Mesenchymal stem cell (in vitro differentiated cells and primary cell): ENCODE measurements around the gene TCF12.

Experiments
- DNase-seq: peaks from one replicate; pipeline ENCODE4 v3.0.0-alpha.2; 2013
- H2AFZ ChIP-seq: one replicate; pipeline ENCODE4 v1.6.1; 2013; ENCODE audit warnings: low read depth, mild to moderate bottlenecking, control low read depth, inconsistent platforms, low read length, moderate library complexity
- H2AK5ac ChIP-seq: 2 replicates; pipeline ENCODE4 v1.6.1; 2013; ENCODE audit warnings: low read length, moderate library complexity, mild to moderate bottlenecking, inconsistent platforms; ENCODE audit not compliant: severe bottlenecking
- H2BK120ac ChIP-seq: one replicate; pipeline ENCODE4 v1.6.1; 2013; ENCODE audit warnings: low read depth, mild to moderate bottlenecking, inconsistent platforms, low read length, moderate library complexity
- H2BK12ac ChIP-seq, 2 experiments: one replicate each; pipeline ENCODE4 v1.6.1; 2013; ENCODE audit warnings: inconsistent platforms in 2 of 2, low read length in 2 of 2, mild to moderate bottlenecking in 2 of 2, moderate library complexity in 2 of 2, control low read depth in 1 of 2
- H2BK15ac ChIP-seq: one replicate; pipeline ENCODE4 v1.6.1; 2013; ENCODE audit warnings: mild to moderate bottlenecking, low read depth, inconsistent platforms; ENCODE audit not compliant: poor library complexity, severe bottlenecking
- H2BK5ac ChIP-seq: 2 replicates; pipeline ENCODE4 v1.6.1; 2013; ENCODE audit warnings: low read depth, mild to moderate bottlenecking, low read length, control low read depth, inconsistent platforms; ENCODE audit not compliant: poor library complexity, severe bottlenecking
- H3K14ac ChIP-seq, 2 experiments: one replicate each; pipeline ENCODE4 v1.6.1; 2013; ENCODE audit warnings: inconsistent platforms in 2 of 2, low read length in 2 of 2, control low read depth in 1 of 2, mild to moderate bottlenecking in 1 of 2, moderate library complexity in 1 of 2
- H3K18ac ChIP-seq, 2 experiments: one replicate each; pipeline ENCODE4 v1.6.1; 2013; ENCODE audit warnings: inconsistent platforms in 2 of 2, low read length in 2 of 2, control low read depth in 1 of 2, low read depth in 1 of 2, mild to moderate bottlenecking in 1 of 2
- H3K23ac ChIP-seq, 2 experiments: one replicate each; pipeline ENCODE4 v1.6.1; 2013; ENCODE audit warnings: inconsistent platforms in 2 of 2, low read length in 2 of 2, mild to moderate bottlenecking in 2 of 2, moderate library complexity in 2 of 2, control low read depth in 1 of 2
- H3K27ac ChIP-seq: 2 replicates; pipeline ENCODE4 v1.5.1; 2013; ENCODE audit warnings: mild to moderate bottlenecking, moderate library complexity, low read length, control low read depth, inconsistent platforms; ENCODE audit not compliant: poor library complexity, severe bottlenecking
- H3K27me3 ChIP-seq, 2 experiments: 2 replicates each; pipeline versions ENCODE4 v1.6.1 to v1.7.0; 2013; ENCODE audit warnings: low read length in 2 of 2, mild to moderate bottlenecking in 2 of 2, moderate library complexity in 2 of 2, control low read depth in 1 of 2, inconsistent platforms in 1 of 2; ENCODE audit not compliant: control insufficient read depth in 1 of 2, insufficient read depth in 1 of 2
- H3K36me3 ChIP-seq, 2 experiments: 2 replicates each; pipeline versions ENCODE4 v1.6.1 to v1.7.0; 2013; ENCODE audit warnings: low read length in 2 of 2, control low read depth in 1 of 2, inconsistent platforms in 1 of 2, low read depth in 1 of 2, mild to moderate bottlenecking in 1 of 2; ENCODE audit not compliant: insufficient read depth in 2 of 2, control insufficient read depth in 1 of 2
- H3K4ac ChIP-seq, 2 experiments: one replicate each; pipeline ENCODE4 v1.6.1; 2013; ENCODE audit warnings: inconsistent platforms in 2 of 2, low read length in 2 of 2, mild to moderate bottlenecking in 2 of 2, moderate library complexity in 2 of 2, control low read depth in 1 of 2, low read depth in 1 of 2
- H3K4me1 ChIP-seq: 2 replicates; pipeline ENCODE4 v1.6.1; 2013; ENCODE audit warnings: low read depth, low read length, control low read depth; ENCODE audit not compliant: control insufficient read depth, insufficient read depth
- H3K4me2 ChIP-seq: 2 replicates; pipeline ENCODE4 v1.6.1; 2013; ENCODE audit warnings: low read length, mild to moderate bottlenecking, inconsistent platforms; ENCODE audit not compliant: poor library complexity, severe bottlenecking
- H3K4me3 ChIP-seq, 2 experiments: 2 replicates each; pipeline versions ENCODE4 v1.5.1 to v1.7.0; 2013; ENCODE audit warnings: low read length in 2 of 2, mild to moderate bottlenecking in 2 of 2, control low read depth in 1 of 2, low read depth in 1 of 2; ENCODE audit not compliant: insufficient read depth in 1 of 2
- H3K79me1 ChIP-seq: replicated peaks from 2 replicates; pipeline ENCODE4 v1.6.1; 2013; ENCODE audit warnings: mild to moderate bottlenecking, control low read depth, low read length, inconsistent platforms; ENCODE audit not compliant: poor library complexity, severe bottlenecking
- H3K9ac ChIP-seq: 2 replicates; pipeline ENCODE4 v1.7.0; 2013; ENCODE audit warnings: mild to moderate bottlenecking, low read length, moderate library complexity
- H3K9me3 ChIP-seq: 2 replicates; pipeline ENCODE4 v1.7.0; 2013; ENCODE audit warnings: mild to moderate bottlenecking, low read length; ENCODE audit not compliant: control insufficient read depth
- H4K8ac ChIP-seq: one replicate; pipeline ENCODE4 v1.6.1; 2013; ENCODE audit warnings: inconsistent platforms, mild to moderate bottlenecking, low read length, moderate library complexity
- H4K91ac ChIP-seq: one replicate; pipeline ENCODE4 v1.6.1; 2013; ENCODE audit warnings: mild to moderate bottlenecking, low read length, inconsistent platforms
- WGBS: methylation state at CpG from one replicate; pipeline ENCODE4 v1.1.7; 2013; ENCODE audit warnings: mixed read lengths; 5-methylcytosine and 5-hydroxymethylcytosine counted together

The TCF12 gene

GRCh38 chr15:57133127-57133968 lies 214.9 kb downstream of the TCF12 start:
- Histone ChIP-seq H2AK5ac (no peak overlapping the region), H3K18ac (no peak overlapping the region), H3K23ac (no peak overlapping the region), H2BK5ac (no peak overlapping the region), H3K4me2 (no peak overlapping the region), H3K4ac (no peak overlapping the region), H3K14ac (no peak overlapping the region), H3K9ac (no peak overlapping the region), H3K36me3 (no peaks in the 10 kb centered on the region), H3K4me3 (no peak overlapping the region), H3K27ac (no peak overlapping the region), H2BK12ac (no peak overlapping the region), H4K91ac (no peak overlapping the region), H3K79me1 (peaks cover 13% of the 10 kb centered on the region), H3K9me3 (no peaks in the 10 kb centered on the region), H2BK120ac (no peak overlapping the region), H4K8ac (no peak overlapping the region), H3K4me1 (peaks cover 3% of the 10 kb centered on the region), H3K27me3 (no peaks in the 10 kb centered on the region), H2AFZ (no peak overlapping the region), H2BK15ac (no peak overlapping the region)
- WGBS: 80% methylated on average over 6 of the region's 9 CpGs
- no peak for DNase-seq

- no peak for DNase-seq
- H3K23ac ChIP-seq: no peak overlapping the region
Observed at GRCh38 chr15:57134071-57134605, 215.7 kb downstream of the TCF12 start.

GRCh38 chr15:57134851-57135250 lies 216.4 kb downstream of the TCF12 start:
- Histone ChIP-seq H2BK12ac (no peak overlapping the region), H3K18ac (no peak overlapping the region), H3K23ac (no peak overlapping the region), H3K4me2 (no peak overlapping the region), H2BK5ac (no peak overlapping the region), H2AFZ (no peak overlapping the region), H2AK5ac (no peak overlapping the region), H4K91ac (no peak overlapping the region), H3K27me3 (no peaks in the 10 kb centered on the region), H3K4me1 (peaks cover 3% of the 10 kb centered on the region), H2BK120ac (no peak overlapping the region), H3K36me3 (no peaks in the 10 kb centered on the region), H3K9ac (no peak overlapping the region), H3K27ac (no peak overlapping the region), H3K9me3 (no peaks in the 10 kb centered on the region), H4K8ac (no peak overlapping the region), H2BK15ac (no peak overlapping the region), H3K4me3 (no peak overlapping the region), H3K14ac (no peak overlapping the region), H3K4ac (no peak overlapping the region), H3K79me1 (peaks cover 9% of the 10 kb centered on the region)
- no peak for DNase-seq

More at GRCh38 chr15:57134071-57134605, 215.7 kb downstream of the TCF12 start:
- Histone ChIP-seq H3K36me3 (no peaks in the 10 kb centered on the region), H3K4me2 (no peak overlapping the region), H3K9ac (no peak overlapping the region), H2BK12ac (no peak overlapping the region), H2BK5ac (no peak overlapping the region), H4K8ac (no peak overlapping the region), H3K14ac (no peak overlapping the region), H3K9me3 (no peaks in the 10 kb centered on the region), H3K18ac (no peak overlapping the region), H2BK15ac (no peak overlapping the region), H3K79me1 (peaks cover 10% of the 10 kb centered on the region), H2AFZ (no peak overlapping the region), H3K27me3 (no peaks in the 10 kb centered on the region), H3K27ac (no peak overlapping the region), H2BK120ac (no peak overlapping the region), H3K4me1 (peaks cover 3% of the 10 kb centered on the region), H4K91ac (no peak overlapping the region), H3K4me3 (no peak overlapping the region), H2AK5ac (no peak overlapping the region), H3K4ac (no peak overlapping the region)
- 70% methylated on average over 2 of the region's 4 CpGs for WGBS

GRCh38 chr15:57135800-57136199 lies 217.4 kb downstream of the TCF12 start:
- Histone ChIP-seq H3K4me1 (peaks cover 3% of the 10 kb centered on the region), H2AK5ac (no peak overlapping the region), H4K8ac (no peak overlapping the region), H3K9ac (peak overlapping the region; percentile 70), H2BK5ac (no peak overlapping the region), H3K36me3 (no peaks in the 10 kb centered on the region), H3K79me1 (peaks cover 9% of the 10 kb centered on the region), H2AFZ (no peak overlapping the region), H4K91ac (no peak overlapping the region), H3K4ac (no peak overlapping the region), H3K27ac (no peak overlapping the region), H2BK120ac (no peak overlapping the region), H3K27me3 (no peaks in the 10 kb centered on the region), H3K18ac (no peak overlapping the region), H3K23ac (no peak overlapping the region), H2BK15ac (no peak overlapping the region), H2BK12ac (no peak overlapping the region), H3K4me3 (peak overlapping the region in 1 of 2 experiments; percentile 54), H3K9me3 (no peaks in the 10 kb centered on the region), H3K4me2 (no peak overlapping the region), H3K14ac (no peak overlapping the region)
- no peak for DNase-seq
